Retina (tissue), 1 donor: ENCODE results near the gene BCL2L1.
"Not testable (repeated sequence)": the region's sequence is repeated elsewhere in the genome, so short reads cannot be mapped to it uniquely, and the experiment has no call there.

ENCODE experiments used
- DNase-seq: peaks from one replicate; pipeline ENCODE4 v3.0.0-alpha.2; 2016

BCL2L1 gene

GRCh38 chr20:31673943-31674463, 48.7 kb downstream of the BCL2L1 start:
- no peak for DNase-seq

DNA sequence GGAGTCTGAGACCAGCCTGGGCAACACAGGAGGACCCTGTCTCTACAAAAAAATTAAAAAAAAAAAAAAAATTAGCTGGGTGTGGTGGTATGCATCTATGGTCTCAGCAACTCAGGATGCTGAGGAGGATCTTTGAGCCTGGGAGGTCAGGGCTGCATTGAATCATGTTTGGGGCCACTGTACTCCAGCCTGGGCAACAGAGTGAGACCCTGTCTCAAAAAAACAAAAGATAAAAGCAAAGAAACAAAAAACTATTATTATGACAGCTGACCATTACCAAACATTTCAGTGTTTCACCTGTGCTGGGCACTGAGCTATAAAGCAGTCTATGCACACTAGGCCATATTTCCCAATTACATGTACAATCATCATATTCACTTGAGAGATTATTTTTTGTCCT, 49.2 kb downstream of the BCL2L1 start:
- no peak for DNase-seq

GRCh38 chr20:31671324-31671723, 51.3 kb downstream of the BCL2L1 start:
- no peak for DNase-seq

GRCh38 chr20:31670371-31671228, 52.1 kb downstream of the BCL2L1 start:
- no peak for DNase-seq

DNA sequence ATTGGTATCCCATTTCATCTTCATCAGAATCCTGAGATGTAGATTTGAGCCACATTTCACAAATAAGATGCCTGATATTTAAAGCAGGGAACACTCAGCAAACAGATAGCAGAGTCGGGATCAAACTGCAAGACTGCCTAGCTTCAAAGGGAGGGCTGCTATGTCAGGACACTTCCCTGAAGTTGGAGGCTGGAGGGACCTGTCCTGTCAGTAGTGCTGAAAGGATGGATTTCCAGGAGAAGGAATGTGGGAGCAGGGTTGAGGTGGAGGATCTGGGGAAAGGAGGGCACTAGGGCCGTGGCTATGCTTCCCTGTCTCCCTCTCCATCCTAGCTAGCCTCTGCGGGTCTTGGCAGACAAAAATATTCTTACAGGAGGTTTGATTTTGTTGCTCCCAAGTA, 52.8 kb downstream of the BCL2L1 start:
- DNase-seq = no peak

DNA sequence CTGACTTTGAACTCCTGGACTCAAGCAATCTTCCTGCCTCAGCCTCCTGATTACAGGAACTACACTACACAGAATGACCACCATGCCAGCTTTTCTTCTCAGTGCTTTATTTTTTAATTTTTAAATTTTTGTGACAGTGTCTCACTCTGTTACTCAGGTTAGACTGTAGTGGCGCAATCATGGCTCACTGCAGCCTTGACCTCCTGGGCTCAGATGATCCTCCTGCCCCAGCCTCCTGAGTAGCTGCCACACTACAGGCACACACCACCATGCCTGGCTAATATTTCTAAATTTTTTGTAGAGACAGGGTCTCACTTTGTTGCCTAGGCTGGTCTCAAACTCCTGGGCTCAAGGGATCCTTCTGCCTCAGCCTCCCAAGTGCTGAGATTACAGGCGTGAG, 53.7 kb downstream of the BCL2L1 start:
- DNase-seq = not testable (repeated sequence)

DNA sequence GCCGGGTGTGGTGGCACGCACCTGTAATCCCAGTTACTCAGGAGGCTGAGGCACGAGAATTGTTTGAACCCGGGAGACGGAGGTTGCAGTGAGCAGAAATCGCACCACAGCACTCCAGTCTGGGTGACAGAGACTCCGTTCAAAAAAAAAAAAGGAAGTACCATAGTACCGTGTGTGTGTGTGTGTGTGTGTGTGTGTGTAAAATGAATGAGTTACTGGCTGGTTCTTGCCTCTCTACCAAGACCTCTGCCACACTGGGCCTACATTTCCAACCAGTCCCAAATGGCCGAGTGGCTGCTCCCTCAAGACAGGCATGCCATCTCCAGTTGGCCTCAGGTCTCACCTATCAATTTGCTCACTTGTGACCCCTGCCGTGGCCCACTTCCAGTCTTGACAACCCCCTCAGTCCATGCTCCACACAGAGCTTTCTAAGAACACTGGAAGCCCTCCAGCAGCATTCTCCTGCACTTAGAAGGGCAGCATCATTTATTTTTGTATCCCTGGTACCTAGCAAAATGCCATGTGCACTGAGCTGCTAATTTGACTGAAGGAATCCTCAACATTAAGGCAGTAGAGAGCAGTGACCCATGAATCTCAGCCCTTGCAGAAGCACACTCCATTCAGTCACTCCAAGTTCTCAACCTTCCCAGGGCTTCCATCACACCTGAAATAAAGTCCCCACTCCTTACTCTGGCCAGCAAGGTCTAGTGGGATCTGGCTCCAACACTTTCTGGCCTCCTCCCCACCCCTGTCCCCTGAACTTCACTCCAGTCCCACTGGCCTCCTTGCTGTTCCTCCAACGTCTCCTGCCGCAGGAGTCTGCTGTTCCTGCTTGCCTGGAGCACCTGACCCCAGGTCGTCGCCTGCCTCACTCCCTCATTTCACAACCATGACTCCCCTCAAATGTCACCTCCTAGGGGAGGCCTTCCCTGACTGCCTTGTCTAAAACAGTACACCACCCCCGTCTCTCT, 55.1 kb downstream of the BCL2L1 start:
- no peak for DNase-seq

GRCh38 chr20:31666258-31667042, 56.2 kb downstream of the BCL2L1 start:
- DNase-seq = no peak

GRCh38 chr20:31665753-31666152, 56.9 kb downstream of the BCL2L1 start:
- DNase-seq = no peak

DNA sequence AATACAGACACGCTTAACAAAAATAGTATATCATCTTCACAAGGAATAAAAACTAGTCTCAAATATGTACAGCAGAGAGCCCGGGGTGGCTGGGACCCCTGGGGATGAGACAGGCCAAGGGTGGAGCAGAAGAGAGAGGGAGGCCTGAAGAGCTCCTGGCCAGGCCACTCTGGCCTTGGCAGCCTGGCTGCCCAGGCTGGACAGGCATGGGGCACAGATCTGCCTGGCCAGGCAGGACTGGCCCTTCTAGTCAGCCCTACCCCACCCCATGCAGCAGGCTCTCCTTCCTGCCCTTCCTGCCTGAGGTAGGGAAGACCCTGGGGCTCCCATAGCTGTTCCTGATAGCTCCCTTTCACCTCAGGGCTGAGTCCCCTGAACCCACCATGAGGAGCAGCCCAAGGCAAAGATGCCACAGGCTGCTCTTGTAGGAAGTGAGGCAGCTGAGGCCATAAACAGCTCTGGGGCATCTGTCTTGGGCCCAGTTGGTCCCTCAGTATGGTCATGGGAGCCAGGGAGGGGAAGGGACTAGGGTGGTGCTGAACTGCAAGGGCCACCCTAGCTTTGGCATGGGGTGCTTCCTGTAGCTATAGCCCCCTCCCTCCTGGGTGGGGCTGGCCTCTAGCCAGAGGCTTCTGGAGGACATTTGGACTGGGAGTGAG, 57.8 kb downstream of the BCL2L1 start:
- DNase-seq = no peak

DNA sequence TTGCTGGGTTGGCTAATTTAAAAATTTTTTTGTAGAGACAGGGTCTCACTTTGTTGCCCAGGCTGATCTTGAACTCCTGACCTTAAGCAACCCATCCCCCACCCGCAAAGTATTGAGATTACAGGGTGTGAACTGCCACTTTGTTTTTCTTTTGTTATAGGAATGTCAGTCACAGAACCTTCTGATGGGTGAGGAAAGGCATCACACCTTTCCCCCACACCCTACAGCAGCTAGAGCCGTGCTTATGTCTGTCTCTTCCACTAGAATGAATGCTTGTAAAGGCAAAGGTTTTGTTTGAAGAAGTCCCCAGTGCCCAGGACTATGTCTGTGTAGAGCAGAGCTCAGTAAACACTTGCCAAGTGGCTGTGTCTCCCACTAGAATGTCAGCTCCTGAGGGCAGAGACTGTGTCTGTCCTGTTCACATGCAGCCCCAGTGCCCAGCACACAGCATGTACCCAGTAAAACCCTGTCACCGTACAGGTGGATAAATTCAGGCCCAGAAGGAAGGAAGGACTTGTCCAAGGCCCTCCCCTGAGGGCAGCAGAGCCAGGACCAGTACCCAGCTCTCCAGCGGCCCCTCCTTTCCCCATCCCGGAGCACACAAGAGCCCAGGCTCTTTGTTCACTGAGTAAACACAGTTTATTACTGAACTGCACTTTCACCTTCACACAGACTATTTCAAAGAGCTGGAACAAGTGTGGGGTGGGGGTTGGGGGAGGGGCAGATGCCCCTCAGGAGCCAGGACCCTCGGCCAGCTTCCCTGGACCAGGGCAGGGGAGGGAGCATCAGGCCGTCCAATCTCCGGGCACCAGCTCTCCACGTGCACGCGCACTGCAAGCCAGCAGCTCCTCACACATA, 58.6 kb downstream of the BCL2L1 start:
- no peak for DNase-seq

- no peak for DNase-seq
Measured at GRCh38 chr20:31663524-31663837, 59.2 kb downstream of the BCL2L1 start.

DNA sequence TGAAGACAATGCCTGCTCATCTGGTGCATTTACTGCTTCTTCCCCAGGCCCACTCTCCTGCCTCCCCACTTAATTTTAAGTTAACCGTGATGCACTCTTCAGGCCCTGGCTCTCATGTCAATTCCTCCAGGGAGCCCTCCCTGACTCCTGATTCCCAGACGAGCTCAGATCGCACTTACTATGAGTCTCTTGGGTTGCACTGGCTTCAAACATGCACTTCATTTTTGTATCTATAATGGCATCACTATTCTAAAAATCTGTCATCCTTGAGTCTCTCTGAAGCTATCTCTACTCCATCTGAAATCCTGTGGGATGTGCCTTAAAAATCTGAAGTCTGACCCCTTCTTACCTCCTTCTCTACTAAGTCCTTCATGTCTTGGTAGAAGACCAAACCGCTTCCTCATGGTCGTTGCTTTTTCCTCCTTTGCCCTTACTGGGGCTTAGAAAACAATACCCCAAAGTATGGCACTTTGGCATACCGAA, 60.3 kb downstream of the BCL2L1 start:
- DNase-seq = peak; percentile 12

DNA sequence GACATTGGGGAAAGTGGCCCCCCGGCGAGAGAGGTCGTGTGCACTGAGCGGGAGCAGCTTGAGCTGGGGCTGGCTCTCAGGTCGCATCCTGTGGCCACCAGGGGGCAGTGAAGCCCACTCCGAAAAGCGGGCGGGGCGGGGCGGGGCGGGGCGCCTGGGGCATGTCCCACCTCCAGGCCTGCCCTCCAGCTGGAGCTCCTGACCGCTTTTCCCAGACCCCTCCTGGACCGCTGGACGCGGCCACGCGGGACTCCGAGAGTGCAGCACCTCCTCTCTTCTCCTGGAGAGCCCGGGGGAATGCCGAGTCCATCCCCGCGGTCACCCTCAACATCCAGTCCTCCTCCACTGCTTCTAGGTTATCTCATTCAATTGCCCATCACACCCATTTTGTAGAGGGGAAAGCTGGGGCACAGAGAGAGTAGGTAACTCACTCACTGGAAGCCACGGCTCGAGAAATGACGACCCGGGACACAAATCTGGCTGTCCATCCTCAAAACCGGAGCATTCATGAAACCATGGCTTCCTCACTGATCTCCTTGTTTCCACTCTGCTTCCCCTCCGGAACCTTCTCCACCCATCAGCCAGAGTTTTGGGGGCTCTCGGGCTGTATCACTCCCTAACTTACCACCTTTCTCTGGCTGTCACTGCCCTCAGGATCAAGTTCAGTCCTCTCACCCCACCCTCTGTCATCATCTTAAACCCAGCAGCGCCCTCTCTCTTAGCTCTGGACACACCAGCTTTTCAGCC, 60.9 kb downstream of the BCL2L1 start:
- DNase-seq = peak; percentile 87

- no peak for DNase-seq
Measured at GRCh38 chr20:31654534-31654933, 68.1 kb downstream of the BCL2L1 start.

GRCh38 chr20:31653561-31653960, 69.1 kb downstream of the BCL2L1 start:
- no peak for DNase-seq

GRCh38 chr20:31652917-31653396, 69.7 kb downstream of the BCL2L1 start:
- no peak for DNase-seq

GRCh38 chr20:31648104-31648503, 74.6 kb downstream of the BCL2L1 start:
- DNase-seq = not testable (repeated sequence)

GRCh38 chr20:31644701-31645100, 78.0 kb downstream of the BCL2L1 start:
- no peak for DNase-seq

- no peak for DNase-seq
Measured at GRCh38 chr20:31643522-31643921, 79.1 kb downstream of the BCL2L1 start.
